HCT116 (cell line): ENCODE measurements around the gene FGD5. TPM values are rescaled to one million over a fixed set of nuclear protein-coding genes. Genes with fewer than 3 reads are reported as not detected.

Experiments
- ATAC-seq: fragments of 200-7000 bp; cut with Tn5 transposase; 2 replicates; pipeline ENCODE4 v1.9.1; 2020; ENCODE audit warnings: mild to moderate bottlenecking, moderate library complexity
- BruUV-seq: library from RNA; stranded (reverse); fragments of 400-500 nt; replicated peaks from 2 replicates; lab custom pipeline; 2021; lab: Mats Ljungman, UMichigan
- CTCF ChIA-PET: fragments of 300-600 bp; sonication (Branson Sonifier 250); formaldehyde crosslinking; loops from one replicate; lab custom pipeline; 2021; ENCODE audit warnings: antibody characterized with exemption; lab: Charles Lee
- POLR2A ChIA-PET: fragments of 300-600, 350-600 bp; sonication (Branson Sonifier 250); formaldehyde crosslinking; loops from one replicate; lab custom pipeline; 2021; ENCODE audit warnings: antibody characterized with exemption; lab: Charles Lee
- RAD21 ChIA-PET, 2 experiments: fragments of 300-600 bp; sonication (Branson Sonifier 250); formaldehyde crosslinking; loops; one replicate each; lab custom pipeline; 2023; ENCODE audit warnings: low total read pairs in 2 of 2; ENCODE audit not compliant: uncharacterized antibody in 2 of 2, unreplicated experiment in 2 of 2, low non-redundant PET in 1 of 2; lab: Charles Lee
- DNase-seq: peaks from one replicate; pipeline ENCODE4 v3.0.0-alpha.2; 2010; ENCODE audit warnings: low read depth, low spot score
- H2AFZ ChIP-seq: fragments of 200-600 bp; shearing (Covaris generic), sonication (generic); 2 replicates; pipeline ENCODE4 v1.6.1; 2017; ENCODE audit warnings: low read depth, mixed run types, mixed read lengths, antibody characterized with exemption, low read length; ENCODE audit not compliant: poor library complexity, severe bottlenecking
- H3K27ac ChIP-seq: 2 replicates; pipeline ENCODE4 v1.5.1; 2012; ENCODE audit warnings: low read depth, low read length
- H3K27me3 ChIP-seq: fragments of 200-600 bp; sonication (generic); 2 replicates; pipeline ENCODE4 v1.6.1; 2016; ENCODE audit warnings: mixed run types, low read length, mixed read lengths; ENCODE audit not compliant: insufficient read depth
- H3K36me3 ChIP-seq, 2 experiments: fragments of 200-500 bp in 1 of 2; fragments of 200-600 bp in 1 of 2; sonication (Bioruptor generic) in 1 of 2; sonication (generic) in 1 of 2; 2 replicates each; pipeline versions ENCODE4 v1.5.1 to v1.6.1; 2014 to 2016; ENCODE audit warnings: low read length in 2 of 2, inconsistent platforms in 1 of 2, mixed read lengths in 1 of 2, mixed run types in 1 of 2; ENCODE audit not compliant: insufficient read depth in 2 of 2, control insufficient read depth in 1 of 2
- H3K4me1 ChIP-seq, 2 experiments: fragments of 200-600 bp in 1 of 2; sonication (generic) in 1 of 2; 2 replicates each; pipeline versions ENCODE4 v1.5.1 to v1.6.1; 2012 to 2017; ENCODE audit warnings: low read length in 2 of 2, inconsistent platforms in 1 of 2, mild to moderate bottlenecking in 1 of 2, mixed read lengths in 1 of 2, mixed run types in 1 of 2, moderate library complexity in 1 of 2; ENCODE audit not compliant: insufficient read depth in 2 of 2, control insufficient read depth in 1 of 2
- H3K4me2 ChIP-seq: fragments of 200-600 bp; sonication (generic); 2 replicates; pipeline ENCODE4 v1.6.1; 2017; ENCODE audit warnings: mixed run types, low read length, mixed read lengths
- H3K4me3 ChIP-seq, 2 experiments: fragments of 200-600 bp in 1 of 2; sonication (generic) in 1 of 2; replicated peaks in 1 of 2; 2 replicates each; pipeline ENCODE4 v1.5.1; 2011 to 2016; ENCODE audit warnings: low read length in 2 of 2, control low read depth in 1 of 2, low read depth in 1 of 2, mild to moderate bottlenecking in 1 of 2, mixed read lengths in 1 of 2, mixed run types in 1 of 2
- H3K79me2 ChIP-seq: fragments of 200-600 bp; sonication (generic); 2 replicates; pipeline ENCODE4 v1.6.1; 2017; ENCODE audit warnings: mild to moderate bottlenecking, mixed run types, low read length, moderate library complexity, mixed read lengths; ENCODE audit not compliant: insufficient read depth
- H3K9ac ChIP-seq: fragments of 200-600 bp; sonication (generic); 2 replicates; pipeline ENCODE4 v1.6.1; 2016; ENCODE audit warnings: low read length, mixed read lengths
- H3K9me2 ChIP-seq: fragments of 200-600 bp; sonication (generic), shearing (Covaris generic); 2 replicates; pipeline ENCODE4 v1.6.1; 2017; ENCODE audit warnings: mixed run types, mild to moderate bottlenecking, moderate library complexity; ENCODE audit not compliant: insufficient read depth
- H3K9me3 ChIP-seq, 2 experiments: fragments of 200-500 bp in 1 of 2; fragments of 200-600 bp in 1 of 2; sonication (Bioruptor generic) in 1 of 2; sonication (generic) in 1 of 2; 2 replicates each; pipeline ENCODE4 v1.6.1; 2014 to 2017; ENCODE audit warnings: low read length in 2 of 2, mixed read lengths in 2 of 2, inconsistent platforms in 1 of 2, low read depth in 1 of 2, mild to moderate bottlenecking in 1 of 2, mixed run types in 1 of 2, moderate library complexity in 1 of 2; ENCODE audit not compliant: control insufficient read depth in 1 of 2, insufficient read depth in 1 of 2
- H4K20me1 ChIP-seq: fragments of 200-600 bp; sonication (generic), shearing (Covaris generic); 2 replicates; pipeline ENCODE4 v1.6.1; 2017; ENCODE audit warnings: mixed run types, mild to moderate bottlenecking, moderate library complexity; ENCODE audit not compliant: insufficient read depth
- JUND ChIP-seq: IDR thresholded peaks from 2 replicates; pipeline ENCODE4 v1.6.1; 2012
- SP1 ChIP-seq: IDR thresholded peaks from 2 replicates; pipeline ENCODE4 v1.6.1; 2012; ENCODE audit warnings: low read depth
- SRF ChIP-seq: IDR thresholded peaks from 2 replicates; pipeline ENCODE4 v1.6.1; 2012; ENCODE audit warnings: low read depth
- intact Hi-C: fragments of 100-400 bp; cut with micrococcal nuclease; formaldehyde crosslinking; loops from 2 replicates; pipeline ENCODE4 v1.10.0; 2022
- total RNA-seq: library from RNA; stranded (reverse); gene quantifications from one replicate; pipeline ENCODE4 v1.2.1, GENCODE V29; 2021; ENCODE audit not compliant: unreplicated experiment
- TF ChIP-seq, protein P1 (sequence below): IDR thresholded peaks from 2 replicates; pipeline ENCODE4 v1.6.1; 2011; ENCODE audit warnings: mild to moderate bottlenecking, low read length, moderate library complexity; ENCODE audit not compliant: insufficient replicate concordance; ENCODE audit errors: extremely low read depth
- TF ChIP-seq, protein P2 (sequence below), 3 experiments: fragments of 200-600 bp in 1 of 3; sonication (generic) in 1 of 3; IDR thresholded peaks in 2 of 3; conservative IDR thresholded peaks in 1 of 3; 2 replicates each; pipeline ENCODE4 v1.5.1; 2012 to 2017; ENCODE audit warnings: low read depth in 2 of 3, low read length in 2 of 3, antibody characterized with exemption in 1 of 3, borderline replicate concordance in 1 of 3, control low read depth in 1 of 3, mild to moderate bottlenecking in 1 of 3, mixed read lengths in 1 of 3, mixed run types in 1 of 3, moderate library complexity in 1 of 3; ENCODE audit not compliant: insufficient read depth in 1 of 3

FGD5 gene
- total RNA-seq, 1 experiment from 2014 or later, result 0.22 TPM

DNA sequence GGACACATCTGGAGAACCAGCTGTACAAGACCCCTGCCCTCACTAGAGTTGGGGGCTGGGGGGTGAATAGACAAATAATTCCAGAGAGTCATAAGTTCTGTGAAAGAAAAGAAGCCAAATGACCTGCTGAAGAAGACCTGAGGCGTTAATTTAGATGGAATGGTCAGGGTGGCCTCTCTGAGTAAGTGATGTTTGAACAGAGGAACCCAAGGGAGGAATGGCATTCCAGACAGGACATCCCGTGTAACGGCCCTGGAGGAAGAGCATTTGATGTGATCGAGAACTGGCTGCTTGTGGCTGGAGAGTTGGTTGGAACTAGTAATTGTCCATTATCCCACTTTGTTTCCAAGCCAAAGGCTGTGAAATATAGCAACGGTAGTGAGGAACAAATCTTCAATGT lies 130.4 kb downstream of the FGD5 start (continued):
- TF ChIP-seq, protein P1, sequence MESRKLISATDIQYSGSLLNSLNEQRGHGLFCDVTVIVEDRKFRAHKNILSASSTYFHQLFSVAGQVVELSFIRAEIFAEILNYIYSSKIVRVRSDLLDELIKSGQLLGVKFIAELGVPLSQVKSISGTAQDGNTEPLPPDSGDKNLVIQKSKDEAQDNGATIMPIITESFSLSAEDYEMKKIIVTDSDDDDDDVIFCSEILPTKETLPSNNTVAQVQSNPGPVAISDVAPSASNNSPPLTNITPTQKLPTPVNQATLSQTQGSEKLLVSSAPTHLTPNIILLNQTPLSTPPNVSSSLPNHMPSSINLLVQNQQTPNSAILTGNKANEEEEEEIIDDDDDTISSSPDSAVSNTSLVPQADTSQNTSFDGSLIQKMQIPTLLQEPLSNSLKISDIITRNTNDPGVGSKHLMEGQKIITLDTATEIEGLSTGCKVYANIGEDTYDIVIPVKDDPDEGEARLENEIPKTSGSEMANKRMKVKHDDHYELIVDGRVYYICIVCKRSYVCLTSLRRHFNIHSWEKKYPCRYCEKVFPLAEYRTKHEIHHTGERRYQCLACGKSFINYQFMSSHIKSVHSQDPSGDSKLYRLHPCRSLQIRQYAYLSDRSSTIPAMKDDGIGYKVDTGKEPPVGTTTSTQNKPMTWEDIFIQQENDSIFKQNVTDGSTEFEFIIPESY, result no peak
- TF ChIP-seq JUND (no peak), SRF (no peak)
- TF ChIP-seq, protein P2, sequence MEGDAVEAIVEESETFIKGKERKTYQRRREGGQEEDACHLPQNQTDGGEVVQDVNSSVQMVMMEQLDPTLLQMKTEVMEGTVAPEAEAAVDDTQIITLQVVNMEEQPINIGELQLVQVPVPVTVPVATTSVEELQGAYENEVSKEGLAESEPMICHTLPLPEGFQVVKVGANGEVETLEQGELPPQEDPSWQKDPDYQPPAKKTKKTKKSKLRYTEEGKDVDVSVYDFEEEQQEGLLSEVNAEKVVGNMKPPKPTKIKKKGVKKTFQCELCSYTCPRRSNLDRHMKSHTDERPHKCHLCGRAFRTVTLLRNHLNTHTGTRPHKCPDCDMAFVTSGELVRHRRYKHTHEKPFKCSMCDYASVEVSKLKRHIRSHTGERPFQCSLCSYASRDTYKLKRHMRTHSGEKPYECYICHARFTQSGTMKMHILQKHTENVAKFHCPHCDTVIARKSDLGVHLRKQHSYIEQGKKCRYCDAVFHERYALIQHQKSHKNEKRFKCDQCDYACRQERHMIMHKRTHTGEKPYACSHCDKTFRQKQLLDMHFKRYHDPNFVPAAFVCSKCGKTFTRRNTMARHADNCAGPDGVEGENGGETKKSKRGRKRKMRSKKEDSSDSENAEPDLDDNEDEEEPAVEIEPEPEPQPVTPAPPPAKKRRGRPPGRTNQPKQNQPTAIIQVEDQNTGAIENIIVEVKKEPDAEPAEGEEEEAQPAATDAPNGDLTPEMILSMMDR (IDR thresholded peaks at IDR 0.05 in 2 of 3, conservative IDR thresholded peaks at IDR 0.05 in 1 of 3; ENCODE audit: borderline replicate concordance in 1 of 3, insufficient read depth in 1 of 3, low read depth in 2 of 3, low read length in 2 of 3), result no peak

DNA sequence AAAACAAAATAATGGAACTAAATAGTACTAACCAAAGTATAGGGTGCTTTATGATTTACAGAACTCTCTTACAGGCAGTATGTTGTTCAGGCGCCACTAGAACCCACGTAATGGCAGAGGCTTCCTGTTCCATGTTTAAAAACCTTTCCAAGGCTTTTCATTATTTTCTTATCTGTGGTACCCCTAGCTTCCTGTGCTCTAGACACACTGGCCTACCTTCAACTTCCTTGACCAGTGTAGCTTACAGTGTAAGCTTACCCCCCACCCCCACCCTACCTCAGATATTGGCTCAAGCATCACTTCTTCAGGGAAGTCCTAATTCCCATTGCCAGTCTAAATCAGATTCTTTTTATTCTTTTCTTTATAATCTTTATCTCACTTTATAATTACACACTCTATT lies 131.5 kb downstream of the FGD5 start:
- RAD21 ChIA-PET, result no interaction called here
- H4K20me1 ChIP-seq, result no peaks in the 10 kb centered on the region; the same call in 1 of the 2 replicates
- no peak overlapping the region for H3K27ac ChIP-seq
- no peak overlapping the region for H2AFZ ChIP-seq
- POLR2A ChIA-PET, result no interaction called here
- H3K79me2 ChIP-seq, result peaks cover 85% of the 10 kb centered on the region
- no peak overlapping the region for H3K9ac ChIP-seq
- no peak for DNase-seq
- H3K4me1 ChIP-seq, result peaks cover 9 to 15% of the 10 kb centered on the region in 2 experiments
- H3K4me3 ChIP-seq, result no peak overlapping the region
- intact Hi-C loops, result no loop called here
- H3K9me2 ChIP-seq, result no peaks in the 10 kb centered on the region
- peaks cover 0 to 6% of the 10 kb centered on the region in 2 experiments; a peak in 3 of 4 replicates for H3K36me3 ChIP-seq
- no peaks in the 10 kb centered on the region for H3K9me3 ChIP-seq
- CTCF ChIA-PET, result no interaction called here
- H3K4me2 ChIP-seq, result no peak overlapping the region
- ATAC-seq, result no peak
- no peaks in the 10 kb centered on the region for H3K27me3 ChIP-seq
- BruUV-seq, result no TSS peak
- no peak for TF ChIP-seq SP1
- TF ChIP-seq, protein P2 (IDR thresholded peaks at IDR 0.05 in 2 of 3, conservative IDR thresholded peaks at IDR 0.05 in 1 of 3; ENCODE audit: borderline replicate concordance in 1 of 3, insufficient read depth in 1 of 3, low read depth in 2 of 3, low read length in 2 of 3), result no peak
